ENCODE results near the gene NEURL4.

The NEURL4 gene

GRCh38 chr17:7295230-7296180, 33.6 kb downstream of the NEURL4 start:
- DNase-seq = no peak

- peak; percentile 21 for DNase-seq
Measured at GRCh38 chr17:7294614-7295153, 34.5 kb downstream of the NEURL4 start, which contains the start of gene YBX2. TSS of gene YBX2 (minus strand) at chr17:7294639. CDS start at chr17:7294500, 139 bp downstream.

GRCh38 chr17:7293816-7294613, 35.1 kb downstream of the NEURL4 start:
- no peak for DNase-seq

- no peak for DNase-seq
Measured at GRCh38 chr17:7293159-7293558, 36.0 kb downstream of the NEURL4 start.

GRCh38 chr17:7292729-7293128, 36.4 kb downstream of the NEURL4 start:
- DNase-seq = no peak

- no peak for DNase-seq
Measured at GRCh38 chr17:7292194-7292593, 36.9 kb downstream of the NEURL4 start.

GRCh38 chr17:7290685-7291084, 38.5 kb downstream of the NEURL4 start:
- DNase-seq = no peak

GRCh38 chr17:7290166-7290565, 39.0 kb downstream of the NEURL4 start:
- DNase-seq = no peak

GRCh38 chr17:7289256-7290032, 39.7 kb downstream of the NEURL4 start:
- no peak for DNase-seq

GRCh38 chr17:7285679-7286078, 43.5 kb downstream of the NEURL4 start:
- no peak for DNase-seq

- DNase-seq = no peak
Measured at GRCh38 chr17:7284911-7285310, 44.2 kb downstream of the NEURL4 start.

- DNase-seq = no peak
Measured at GRCh38 chr17:7283471-7284216, 45.5 kb downstream of the NEURL4 start.

- no peak for DNase-seq
Measured at GRCh38 chr17:7282752-7283321, 46.3 kb downstream of the NEURL4 start.

GRCh38 chr17:7281953-7282751, 47.0 kb downstream of the NEURL4 start:
- DNase-seq = no peak

GRCh38 chr17:7281074-7281952, 47.8 kb downstream of the NEURL4 start, which contains the start of gene SLC2A4:
TSS of gene SLC2A4 (plus strand) at chr17:7281718. CDS start at chr17:7281935, 217 bp downstream.
- DNase-seq = peak; percentile 94

- peak; percentile 64 for DNase-seq
Measured at GRCh38 chr17:7280519-7281073, 48.5 kb downstream of the NEURL4 start.

GRCh38 chr17:7279448-7279847, 49.7 kb downstream of the NEURL4 start:
- no peak for DNase-seq

GRCh38 chr17:7266784-7267183, 62.4 kb downstream of the NEURL4 start:
- DNase-seq = no peak
